Neural crest cell (in vitro differentiated cells): ENCODE measurements around the gene ZPR1. TPM values are rescaled to one million over a fixed set of nuclear protein-coding genes. Genes with fewer than 3 reads are reported as not detected.

Experiments
- DNase-seq: peaks from one replicate; pipeline ENCODE4 v3.0.0; 2021; ENCODE audit warnings: low read depth, mixed read lengths, low spot score
- H3K27ac Mint-ChIP-seq: one replicate; pipeline ENCODE4 v1.8.0; 2021; ENCODE audit warnings: mild to moderate bottlenecking, mixed read lengths; ENCODE audit not compliant: unreplicated experiment
- H3K27me3 Mint-ChIP-seq: 2 replicates; pipeline ENCODE4 v1.8.0; 2021; ENCODE audit warnings: low read depth, mild to moderate bottlenecking, mixed read lengths
- H3K36me3 Mint-ChIP-seq: 2 replicates; pipeline ENCODE4 v1.8.0; 2021; ENCODE audit warnings: low read depth, mild to moderate bottlenecking, mixed read lengths
- H3K4me1 Mint-ChIP-seq: 2 replicates; pipeline ENCODE4 v1.8.0; 2021; ENCODE audit warnings: mixed read lengths
- H3K4me3 Mint-ChIP-seq: one replicate; pipeline ENCODE4 v1.8.0; 2021; ENCODE audit warnings: mild to moderate bottlenecking, mixed read lengths
- H3K9me3 Mint-ChIP-seq: 2 replicates; pipeline ENCODE4 v1.8.0; 2021; ENCODE audit warnings: mixed read lengths
- CTCF ChIP-seq: fragments of 200-600 bp; sonication (generic); conservative IDR thresholded peaks from 2 replicates; pipeline ENCODE4 v1.5.0; 2021; ENCODE audit warnings: antibody characterized with exemption, mild to moderate bottlenecking
- total RNA-seq: library from RNA; stranded (reverse); gene quantifications from 2 replicates; pipeline ENCODE4 v1.2.1, GENCODE V29; 2021

Gene ZPR1
- total RNA-seq, 1 donor from 2014 or later, result 44.5 TPM

GRCh38 chr11:116750070-116750718 lies 37.6 kb downstream of the ZPR1 start:
- Mint-ChIP-seq H3K9me3 (no peaks in the 10 kb centered on the region), H3K4me1 (no peaks in the 10 kb centered on the region), H3K36me3 (peaks cover 10% of the 10 kb centered on the region), H3K4me3 (no peak overlapping the region), H3K27ac (no peak overlapping the region), H3K27me3 (no peaks in the 10 kb centered on the region)
- no peak for DNase-seq
- no peak for TF ChIP-seq CTCF

GRCh38 chr11:116742104-116742503 lies 45.7 kb downstream of the ZPR1 start:
- H3K36me3 Mint-ChIP-seq, result peaks cover 10% of the 10 kb centered on the region
- H3K27me3 Mint-ChIP-seq, result no peaks in the 10 kb centered on the region
- peaks cover 5% of the 10 kb centered on the region for H3K4me1 Mint-ChIP-seq
- TF ChIP-seq CTCF, result no peak
- H3K27ac Mint-ChIP-seq, result no peak overlapping the region
- H3K4me3 Mint-ChIP-seq, result no peak overlapping the region
- DNase-seq, result no peak
- H3K9me3 Mint-ChIP-seq, result no peaks in the 10 kb centered on the region

- H3K36me3 Mint-ChIP-seq, result peaks cover 6% of the 10 kb centered on the region
- H3K27ac Mint-ChIP-seq, result no peak overlapping the region
- no peak overlapping the region for H3K4me3 Mint-ChIP-seq
- H3K27me3 Mint-ChIP-seq, result no peaks in the 10 kb centered on the region
- no peak for TF ChIP-seq CTCF
- peaks cover 5% of the 10 kb centered on the region for H3K4me1 Mint-ChIP-seq
- no peaks in the 10 kb centered on the region for H3K9me3 Mint-ChIP-seq
- no peak for DNase-seq
Observed at GRCh38 chr11:116740741-116741140, 47.1 kb downstream of the ZPR1 start.

- H3K4me1 Mint-ChIP-seq, result peaks cover 7% of the 10 kb centered on the region
- TF ChIP-seq CTCF, result no peak
- no peaks in the 10 kb centered on the region for H3K27me3 Mint-ChIP-seq
- no peak overlapping the region for H3K27ac Mint-ChIP-seq
- no peaks in the 10 kb centered on the region for H3K36me3 Mint-ChIP-seq
- H3K9me3 Mint-ChIP-seq, result no peaks in the 10 kb centered on the region
- H3K4me3 Mint-ChIP-seq, result no peak overlapping the region
- DNase-seq, result no peak
Observed at GRCh38 chr11:116738975-116739374, 48.8 kb downstream of the ZPR1 start.

GRCh38 chr11:116736763-116737162 lies 51.1 kb downstream of the ZPR1 start:
- Mint-ChIP-seq H3K4me1 (peaks cover 12% of the 10 kb centered on the region), H3K27me3 (no peaks in the 10 kb centered on the region), H3K4me3 (no peak overlapping the region), H3K9me3 (no peaks in the 10 kb centered on the region), H3K27ac (no peak overlapping the region), H3K36me3 (no peaks in the 10 kb centered on the region)
- no peak for TF ChIP-seq CTCF
- no peak for DNase-seq
